Tibial nerve (tissue), 4 donors: Measurements from ENCODE around the gene GPR141. TPM values are rescaled to one million over a fixed set of nuclear protein-coding genes. Genes with fewer than 3 reads are reported as not detected.

Experiments used
- DNase-seq, 2 donors: peaks; one replicate each; pipeline ENCODE4 v3.0.0-alpha.2; 2019; ENCODE audit warnings: low spot score in 2 of 2
- H3K27ac ChIP-seq, 4 donors: fragments of 200-600 bp; sonication (generic) in 3 of 4; one replicate each; pipeline ENCODE4 v1.5.1; 2017 to 2019; ENCODE audit warnings: mild to moderate bottlenecking in 1 of 4
- H3K27me3 ChIP-seq, 2 donors: fragments of 200-600 bp; sonication (generic) in 1 of 2; one replicate each; pipeline versions ENCODE4 v1.5.1 to v1.6.0; 2017 to 2019
- H3K36me3 ChIP-seq, 3 donors: fragments of 200-600 bp; sonication (generic); one replicate each; pipeline ENCODE4 v1.5.1; 2018 to 2019
- H3K4me1 ChIP-seq, 4 donors: fragments of 200-600 bp; sonication (generic) in 3 of 4; one replicate each; pipeline ENCODE4 v1.5.1; 2017 to 2019
- H3K4me3 ChIP-seq, 4 donors: fragments of 200-600 bp; sonication (generic) in 3 of 4; one replicate each; pipeline ENCODE4 v1.5.1; 2017 to 2019; ENCODE audit warnings: mild to moderate bottlenecking in 1 of 4, moderate library complexity in 1 of 4
- H3K9me3 ChIP-seq, 4 donors: fragments of 200-600 bp; sonication (generic) in 3 of 4; one replicate each; pipeline ENCODE4 v1.5.1; 2017 to 2019
- EP300 ChIP-seq, 2 donors: sonication (generic); formaldehyde crosslinking; IDR thresholded peaks; one replicate each; pipeline ENCODE4 v1.6.1; 2017; ENCODE audit warnings: antibody characterized with exemption in 2 of 2, mild to moderate bottlenecking in 1 of 2
- POLR2A ChIP-seq, 2 donors: fragments of 450-650 bp; IDR thresholded peaks; one replicate each; pipeline ENCODE4 v1.6.1; 2017; ENCODE audit warnings: antibody characterized with exemption in 2 of 2, mild to moderate bottlenecking in 2 of 2, moderate library complexity in 2 of 2
- WGBS, 2 donors: methylation state at CpG; one replicate each; pipeline ENCODE4 v1.1.5; 2018; 5-methylcytosine and 5-hydroxymethylcytosine counted together
- total RNA-seq, 4 donors: library from RNA; depleted of rRNA; stranded (reverse); fragments of >200 nt; gene quantifications; one replicate each; pipeline ENCODE4 v1.1.0, GENCODE V29; 2016
- TF ChIP-seq, protein P1 (sequence below), 5 experiments: fragments of 200-600 bp in 3 of 5; fragments of 450-650 bp in 2 of 5; sonication (generic) in 3 of 5; IDR thresholded peaks; one replicate each; pipeline ENCODE4 v1.5.1; 2016 to 2019; ENCODE audit warnings: antibody characterized with exemption in 5 of 5, mild to moderate bottlenecking in 3 of 5, moderate library complexity in 2 of 5

GPR141 gene
- total RNA-seq, 4 donors from 2014 or later: 0.84 to 3.1 TPM; not detected in 2

DNA sequence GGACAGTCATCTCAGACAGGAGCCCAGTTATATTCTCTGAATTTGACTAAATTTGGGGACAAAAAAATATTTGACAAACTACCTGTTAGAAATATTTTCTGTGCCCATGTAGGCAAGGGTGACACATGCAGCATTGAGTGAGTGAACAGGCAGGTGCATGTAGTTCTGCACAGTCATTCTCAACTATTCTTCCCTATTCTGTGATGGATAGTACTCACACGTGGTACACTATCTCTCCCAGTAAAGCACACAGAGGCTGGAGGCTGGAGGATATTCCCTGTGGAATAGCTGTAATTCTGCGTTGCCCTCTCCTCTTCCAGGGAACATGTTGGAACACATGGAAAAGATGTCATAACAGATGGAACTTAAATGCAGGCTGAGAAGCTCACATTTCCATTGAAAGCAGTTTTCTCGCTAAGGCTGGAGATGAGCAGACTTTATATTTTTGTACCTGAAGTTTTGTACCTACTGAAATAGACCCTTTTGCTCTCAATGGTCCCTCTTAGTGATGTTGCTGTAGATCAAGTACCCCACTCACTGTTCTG, 75.0 kb downstream of the GPR141 start:
- Histone ChIP-seq H3K4me3 (no peak overlapping the region), H3K9me3 (no peaks in the 10 kb centered on the region), H3K4me1 (no peaks in the 10 kb centered on the region), H3K36me3 (no peaks in the 10 kb centered on the region), H3K27ac (no peak overlapping the region), H3K27me3 (no peaks in the 10 kb centered on the region)
- DNase-seq: no peak
- 70 to 79% methylated on average over 3 of the region's 3 CpGs for WGBS, 2 donors
- TF ChIP-seq, protein P1, sequence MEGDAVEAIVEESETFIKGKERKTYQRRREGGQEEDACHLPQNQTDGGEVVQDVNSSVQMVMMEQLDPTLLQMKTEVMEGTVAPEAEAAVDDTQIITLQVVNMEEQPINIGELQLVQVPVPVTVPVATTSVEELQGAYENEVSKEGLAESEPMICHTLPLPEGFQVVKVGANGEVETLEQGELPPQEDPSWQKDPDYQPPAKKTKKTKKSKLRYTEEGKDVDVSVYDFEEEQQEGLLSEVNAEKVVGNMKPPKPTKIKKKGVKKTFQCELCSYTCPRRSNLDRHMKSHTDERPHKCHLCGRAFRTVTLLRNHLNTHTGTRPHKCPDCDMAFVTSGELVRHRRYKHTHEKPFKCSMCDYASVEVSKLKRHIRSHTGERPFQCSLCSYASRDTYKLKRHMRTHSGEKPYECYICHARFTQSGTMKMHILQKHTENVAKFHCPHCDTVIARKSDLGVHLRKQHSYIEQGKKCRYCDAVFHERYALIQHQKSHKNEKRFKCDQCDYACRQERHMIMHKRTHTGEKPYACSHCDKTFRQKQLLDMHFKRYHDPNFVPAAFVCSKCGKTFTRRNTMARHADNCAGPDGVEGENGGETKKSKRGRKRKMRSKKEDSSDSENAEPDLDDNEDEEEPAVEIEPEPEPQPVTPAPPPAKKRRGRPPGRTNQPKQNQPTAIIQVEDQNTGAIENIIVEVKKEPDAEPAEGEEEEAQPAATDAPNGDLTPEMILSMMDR (IDR thresholded peaks at IDR 0.05): no peak
- TF ChIP-seq POLR2A (IDR thresholded peaks at IDR 0.05): no peak
- TF ChIP-seq EP300 (IDR thresholded peaks at IDR 0.05): no peak

DNA sequence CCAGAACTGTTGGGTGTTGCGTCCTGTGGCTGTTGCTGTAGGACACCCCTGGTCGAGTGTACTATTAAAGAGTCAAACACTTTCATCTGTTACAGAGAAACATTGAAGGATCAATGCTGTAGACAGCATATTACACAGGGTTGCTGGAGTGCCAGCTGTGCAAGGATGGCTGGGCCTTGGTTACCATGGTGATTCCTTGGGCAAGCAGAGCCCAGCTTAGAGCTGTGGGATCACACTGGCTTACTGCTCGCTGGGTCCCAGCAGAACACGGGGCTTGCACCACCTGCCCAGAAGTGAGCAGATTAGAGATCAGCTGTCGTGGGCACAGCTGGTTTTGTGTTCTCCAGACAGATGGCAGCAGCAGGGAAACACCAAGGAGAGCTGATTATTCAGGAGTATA, 76.0 kb downstream of the GPR141 start:
- 66 to 82% methylated on average over 5 of the region's 5 CpGs for WGBS, 2 donors
- TF ChIP-seq EP300 (IDR thresholded peaks at IDR 0.05) (no peak), POLR2A (IDR thresholded peaks at IDR 0.05) (no peak)
- TF ChIP-seq, protein P1 (IDR thresholded peaks at IDR 0.05): no peak
- DNase-seq: no peak
- Histone ChIP-seq H3K9me3 (no peaks in the 10 kb centered on the region), H3K27me3 (no peaks in the 10 kb centered on the region), H3K36me3 (no peaks in the 10 kb centered on the region), H3K4me1 (no peaks in the 10 kb centered on the region), H3K4me3 (no peak overlapping the region), H3K27ac (no peak overlapping the region)

DNA sequence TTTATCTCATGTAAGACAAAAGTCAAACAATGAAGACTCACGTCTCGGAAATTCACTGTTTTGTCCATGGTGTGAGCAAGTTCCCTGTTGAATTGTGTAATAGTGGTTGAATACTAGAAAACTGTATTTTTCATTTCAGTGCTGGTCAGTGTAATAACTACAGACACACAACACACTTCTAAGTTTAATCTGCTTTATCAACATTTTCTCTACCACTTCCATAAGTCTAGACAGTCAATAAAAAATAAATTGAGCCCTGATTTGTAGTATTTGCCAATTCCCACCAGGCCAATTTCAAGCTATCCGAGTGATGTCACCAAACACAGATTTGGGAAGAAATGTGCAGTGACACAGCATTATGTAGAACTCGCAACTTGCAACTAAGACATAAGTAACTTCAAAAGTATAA, 81.9 kb downstream of the GPR141 start:
- no peak for DNase-seq
- 81 to 83% methylated on average over 4 of the region's 4 CpGs for WGBS, 2 donors
- Histone ChIP-seq H3K9me3 (no peaks in the 10 kb centered on the region), H3K27ac (no peak overlapping the region), H3K4me3 (no peak overlapping the region), H3K27me3 (no peaks in the 10 kb centered on the region), H3K36me3 (no peaks in the 10 kb centered on the region), H3K4me1 (no peaks in the 10 kb centered on the region)
- TF ChIP-seq, protein P1 (IDR thresholded peaks at IDR 0.05): no peak
- no peak for TF ChIP-seq POLR2A (IDR thresholded peaks at IDR 0.05)
- no peak for TF ChIP-seq EP300 (IDR thresholded peaks at IDR 0.05)

DNA sequence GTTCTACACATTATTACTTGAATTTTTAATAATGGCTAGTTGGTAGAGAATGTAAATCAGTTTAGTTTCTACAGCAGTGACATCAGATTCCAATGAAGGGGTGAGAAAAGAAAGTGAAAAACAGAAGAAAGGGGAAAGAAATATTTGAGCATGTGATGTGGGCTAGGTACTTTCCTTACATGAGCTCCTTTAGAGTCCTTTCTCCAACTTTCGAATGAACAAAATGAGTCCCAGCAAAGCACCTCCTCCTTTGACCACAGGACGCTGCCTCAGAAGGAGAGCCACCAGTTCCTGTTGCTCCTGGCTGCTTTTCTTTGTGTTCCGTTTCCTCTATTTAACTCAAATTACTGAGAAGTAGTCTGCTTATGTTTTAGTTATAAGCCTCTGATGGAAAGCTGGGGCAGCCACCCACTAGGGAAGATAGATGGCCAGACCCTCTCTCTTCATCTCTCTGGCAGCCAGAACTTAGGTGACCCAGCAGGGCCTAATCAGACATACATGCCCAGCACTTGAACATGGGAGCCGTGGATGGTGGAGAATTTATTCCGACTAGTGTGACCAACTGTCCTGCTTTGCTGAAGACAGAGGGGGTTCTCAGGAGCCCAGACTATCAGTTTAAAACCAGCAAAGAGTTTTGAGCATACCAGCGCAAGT, 82.4 kb downstream of the GPR141 start:
- H3K36me3 ChIP-seq: no peaks in the 10 kb centered on the region
- DNase-seq: no peak
- no peak overlapping the region for H3K4me3 ChIP-seq
- H3K4me1 ChIP-seq: no peaks in the 10 kb centered on the region
- no peaks in the 10 kb centered on the region for H3K9me3 ChIP-seq
- TF ChIP-seq POLR2A (IDR thresholded peaks at IDR 0.05) (no peak), EP300 (IDR thresholded peaks at IDR 0.05) (no peak)
- TF ChIP-seq, protein P1 (IDR thresholded peaks at IDR 0.05): no peak
- H3K27ac ChIP-seq: no peak overlapping the region
- 70 to 77% methylated on average over 5 to 6 of the region's 6 CpGs for WGBS, 2 donors
- no peaks in the 10 kb centered on the region for H3K27me3 ChIP-seq

DNA sequence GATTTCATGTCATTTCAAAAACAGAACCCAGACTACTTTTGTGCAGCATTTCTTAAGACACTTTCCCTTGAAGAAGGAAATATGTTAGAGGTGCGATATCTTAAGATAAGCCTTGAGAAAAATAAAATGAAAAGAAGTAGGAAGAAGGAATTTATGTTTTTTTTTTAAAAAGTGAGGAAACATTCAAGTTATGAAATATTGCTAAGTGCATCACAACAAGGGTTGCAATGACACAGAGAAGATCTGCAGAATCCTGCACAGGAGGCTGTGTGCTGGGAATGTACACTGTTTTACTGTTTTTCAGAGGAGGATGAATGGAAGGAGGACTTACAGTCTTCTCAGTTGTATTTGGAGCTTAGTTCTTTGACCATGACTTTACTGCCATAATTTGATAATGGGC, 85.0 kb downstream of the GPR141 start:
- Histone ChIP-seq H3K4me3 (no peak overlapping the region), H3K36me3 (no peaks in the 10 kb centered on the region), H3K9me3 (no peaks in the 10 kb centered on the region), H3K27me3 (no peaks in the 10 kb centered on the region), H3K4me1 (no peaks in the 10 kb centered on the region), H3K27ac (no peak overlapping the region)
- WGBS, 2 donors: 89 to 93% methylated on average over 1 of the region's 1 CpG
- no peak for DNase-seq
- TF ChIP-seq EP300 (IDR thresholded peaks at IDR 0.05) (no peak), POLR2A (IDR thresholded peaks at IDR 0.05) (no peak)
- TF ChIP-seq, protein P1 (IDR thresholded peaks at IDR 0.05): no peak
